ENCODE data around the gene STK32C. TPM values are rescaled to one million over a fixed set of nuclear protein-coding genes. Genes with fewer than 3 reads are reported as not detected.

Gene STK32C
- total and polyA plus RNA-seq, 2 donors (not counting 1 experiment from before 2014, with no cell fraction given), result 9.9 to 16.8 TPM

GRCh38 chr10:132192076-132192975, 115.4 kb downstream of the STK32C start:
- Mint-ChIP-seq H3K27ac (no peak overlapping the region), H3K4me1 (peaks cover 2% of the 10 kb centered on the region), H3K4me3 (no peak overlapping the region), H3K27me3 (peaks cover 23% of the 10 kb centered on the region), H3K9me3 (ENCODE audit: insufficient read depth) (peaks cover 2% of the 10 kb centered on the region)
- Histone ChIP-seq H3K36me3 (replicated peaks in 1 of 2; ENCODE audit: control extremely low read depth in 1 of 2, control insufficient read depth in 1 of 2, extremely low read depth in 1 of 2, insufficient read depth in 2 of 2, low read length in 1 of 2) (no peaks in the 10 kb centered on the region), H3K27me3 (replicated peaks in 1 of 4; ENCODE audit: control extremely low read depth in 1 of 4, control insufficient read depth in 3 of 4, insufficient read depth in 4 of 4, low read length in 3 of 4) (peaks cover 0 to 30% (median 10%) of the 10 kb centered on the region in 4 experiments), H3K4me2 (replicated peaks; ENCODE audit: low read depth, low read length, poor library complexity, severe bottlenecking) (no peak overlapping the region), H3K27ac (ENCODE audit: low read length in 2 of 2) (no peak overlapping the region), H3K79me2 (ENCODE audit: control insufficient read depth, insufficient read depth, low read length) (no peaks in the 10 kb centered on the region), H3K9ac (ENCODE audit: low read length) (no peak overlapping the region), H4K20me1 (ENCODE audit: control insufficient read depth, insufficient read depth, low read length, poor library complexity, severe bottlenecking) (no peaks in the 10 kb centered on the region), H3K4me3 (ENCODE audit: control extremely low read depth in 1 of 5, extremely low read depth in 1 of 5, insufficient read depth in 1 of 5, low read depth in 2 of 5, low read length in 4 of 5) (no peak overlapping the region), H3K9me3 (ENCODE audit: control extremely low read depth in 1 of 3, control insufficient read depth in 2 of 3, insufficient read depth in 1 of 3, low read length in 2 of 3) (peaks cover 0 to 12% (median 0%) of the 10 kb centered on the region in 3 donors), H2AFZ (ENCODE audit: insufficient read depth, low read depth, low read length, poor library complexity, severe bottlenecking) (no peak overlapping the region), H3K4me1 (ENCODE audit: control insufficient read depth in 2 of 2, insufficient read depth in 2 of 2, low read length in 2 of 2) (peaks cover 6 to 12% of the 10 kb centered on the region in 2 donors)
- no peak for TF ChIP-seq EZH2 (IDR thresholded peaks at IDR 0.05; ENCODE audit: borderline replicate concordance, insufficient read depth, low read depth, low read length, poor library complexity, severe bottlenecking)
- no peak for TF ChIP-seq CTCF (IDR thresholded peaks at IDR 0.05)
- ChIA-PET POLR2A (no interaction called here), CTCF (no interaction called here)
- intact Hi-C loops (cut with micrococcal nuclease), result no loop called here
- 84% methylated on average over 27 of the region's 28 CpGs for WGBS (ENCODE audit: insufficient coverage)
- DNase-seq (no peak), ATAC-seq (ENCODE audit: low read depth) (no peak)

- ChIA-PET POLR2A (no interaction called here), CTCF (no interaction called here)
- Mint-ChIP-seq H3K9me3 (ENCODE audit: insufficient read depth) (peaks cover 2% of the 10 kb centered on the region), H3K4me1 (peaks cover 4% of the 10 kb centered on the region), H3K27me3 (peaks cover 29% of the 10 kb centered on the region), H3K27ac (no peak overlapping the region), H3K4me3 (no peak overlapping the region)
- no peak overlapping the region for H3K4me3 ChIP-seq (ENCODE audit: control extremely low read depth in 1 of 5, extremely low read depth in 1 of 5, insufficient read depth in 1 of 5, low read depth in 2 of 5, low read length in 4 of 5)
- no peak for DNase-seq
- no peak overlapping the region for H3K27ac ChIP-seq (ENCODE audit: low read length in 2 of 2)
- no peaks in the 10 kb centered on the region for H3K79me2 ChIP-seq (ENCODE audit: control insufficient read depth, insufficient read depth, low read length)
- WGBS (ENCODE audit: insufficient coverage), result 95% methylated on average over 15 of the region's 17 CpGs
- no peak for ATAC-seq (ENCODE audit: low read depth)
- no peaks in the 10 kb centered on the region for H3K36me3 ChIP-seq (replicated peaks in 1 of 2; ENCODE audit: control extremely low read depth in 1 of 2, control insufficient read depth in 1 of 2, extremely low read depth in 1 of 2, insufficient read depth in 2 of 2, low read length in 1 of 2)
- intact Hi-C loops (cut with micrococcal nuclease), result no loop called here
- no peak overlapping the region for H3K9ac ChIP-seq (ENCODE audit: low read length)
- H3K27me3 ChIP-seq (replicated peaks in 1 of 4; ENCODE audit: control extremely low read depth in 1 of 4, control insufficient read depth in 3 of 4, insufficient read depth in 4 of 4, low read length in 3 of 4), result peaks cover 0 to 45% (median 15%) of the 10 kb centered on the region in 4 experiments
- TF ChIP-seq CTCF (IDR thresholded peaks at IDR 0.05) (no peak), EZH2 (IDR thresholded peaks at IDR 0.05; ENCODE audit: borderline replicate concordance, insufficient read depth, low read depth, low read length, poor library complexity, severe bottlenecking) (no peak)
- no peaks in the 10 kb centered on the region for H4K20me1 ChIP-seq (ENCODE audit: control insufficient read depth, insufficient read depth, low read length, poor library complexity, severe bottlenecking)
- no peak overlapping the region for H2AFZ ChIP-seq (ENCODE audit: insufficient read depth, low read depth, low read length, poor library complexity, severe bottlenecking)
- H3K4me2 ChIP-seq (replicated peaks; ENCODE audit: low read depth, low read length, poor library complexity, severe bottlenecking), result no peak overlapping the region
- H3K9me3 ChIP-seq (ENCODE audit: control extremely low read depth in 1 of 3, control insufficient read depth in 2 of 3, insufficient read depth in 1 of 3, low read length in 2 of 3), result peaks cover 0 to 16% (median 0%) of the 10 kb centered on the region in 3 donors
- peaks cover 13 to 25% of the 10 kb centered on the region in 2 donors for H3K4me1 ChIP-seq (ENCODE audit: control insufficient read depth in 2 of 2, insufficient read depth in 2 of 2, low read length in 2 of 2)
Observed at GRCh38 chr10:132189810-132190422, 117.8 kb downstream of the STK32C start.

Measured in B cell (primary cell).